GM19397 (cell line): ENCODE results near the gene LRRC28.
"Not testable (repeated sequence)": the region's sequence is repeated elsewhere in the genome, so short reads cannot be mapped to it uniquely, and the experiment has no call there.

ENCODE experiments used
- ATAC-seq: cut with Tn5 transposase; IDR thresholded peaks from one replicate; pipeline ENCODE4 v1.9.1; 2021; ENCODE audit warnings: mild to moderate bottlenecking, moderate library complexity; ENCODE audit not compliant: unreplicated experiment

LRRC28 gene

DNA sequence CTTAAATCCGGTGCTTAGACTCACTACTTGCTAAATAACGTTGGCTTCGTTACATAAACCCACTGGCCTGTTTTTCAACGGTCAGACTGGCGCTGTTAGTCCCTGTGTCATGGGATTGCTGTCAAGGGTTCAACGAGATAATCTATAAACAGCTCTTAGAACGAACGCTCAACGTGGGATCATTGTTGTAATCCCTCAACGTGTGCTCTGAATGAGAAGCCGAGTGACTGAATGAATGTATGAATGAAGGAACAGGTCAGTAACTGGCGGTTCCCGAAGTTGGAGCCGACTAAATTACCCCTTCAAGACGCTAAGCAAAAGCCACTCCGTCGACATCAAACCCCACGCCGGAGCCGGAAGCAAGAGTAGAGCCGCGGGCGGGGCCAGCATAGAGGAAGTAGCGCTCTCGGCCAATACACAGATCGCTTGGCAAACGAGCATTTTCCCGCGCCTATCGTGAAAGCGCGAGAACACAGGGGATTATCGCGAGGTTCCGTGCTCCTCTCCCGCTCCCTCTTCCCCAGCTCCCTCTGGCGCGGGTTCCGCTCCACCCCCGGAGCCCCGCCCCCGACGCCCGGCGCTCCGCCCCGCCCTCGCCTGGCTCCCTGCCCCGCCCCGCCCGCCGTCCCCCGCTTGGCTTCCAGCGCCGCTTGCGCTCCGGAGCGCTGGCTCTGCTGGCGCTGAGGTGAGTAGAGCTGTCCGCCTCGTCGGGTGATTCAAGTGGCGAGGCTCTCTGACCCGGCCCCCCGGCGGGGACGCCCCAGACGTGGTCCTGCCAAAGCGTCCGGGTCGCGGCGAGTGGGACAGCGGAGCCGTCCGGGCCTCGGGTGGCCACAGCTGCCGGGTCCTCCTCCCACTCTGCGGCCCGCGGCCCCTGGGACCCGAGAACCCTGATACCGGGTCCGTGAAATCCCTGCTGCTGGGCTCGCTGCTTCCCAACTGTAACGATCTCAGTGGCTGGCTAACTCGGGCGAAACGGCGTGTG, at the start of gene LRRC28:
LRRC28 (plus strand) TSS at position 625 of the 985 bp plus-strand sequence. CDS start 4,477 bp downstream, outside the sequence.
- peak; percentile 94 for ATAC-seq

DNA sequence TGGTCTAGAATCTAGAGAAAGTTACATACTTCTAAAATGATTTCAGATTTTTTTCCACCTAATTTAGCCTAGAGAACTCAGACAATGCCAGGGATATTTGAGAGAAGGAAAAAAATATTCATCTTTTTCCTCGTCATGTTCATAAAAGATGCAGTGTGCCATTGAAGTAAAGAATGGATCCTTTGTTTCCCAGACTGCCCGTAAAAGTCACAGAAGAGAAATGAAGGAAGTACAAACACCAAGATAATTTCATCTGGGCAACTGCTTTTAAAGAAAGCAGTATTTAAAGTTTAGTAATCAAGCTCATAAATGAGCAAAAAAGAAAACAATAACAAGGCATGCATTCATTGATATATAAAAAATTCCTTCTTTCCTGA, 49.1 kb upstream of the LRRC28 start:
- no peak for ATAC-seq

DNA sequence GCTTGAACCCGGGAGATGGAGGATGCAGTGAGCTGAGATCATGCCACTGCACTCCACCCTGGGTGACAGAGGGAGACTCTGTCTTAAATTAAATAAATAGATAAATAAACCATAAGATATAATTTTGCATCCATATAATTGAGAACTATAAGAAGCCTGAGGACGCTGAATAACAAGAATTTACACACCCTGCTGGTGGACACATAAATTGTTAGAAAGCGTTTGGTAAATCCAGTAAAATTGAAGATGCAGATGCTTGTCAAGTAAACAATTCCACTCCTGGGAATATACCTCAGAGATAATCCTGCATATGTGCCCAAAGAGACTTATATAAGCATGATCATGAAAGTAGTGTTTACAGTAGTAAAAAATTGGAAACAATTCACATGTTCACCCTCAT, 43.6 kb upstream of the LRRC28 start:
- ATAC-seq: no peak

DNA sequence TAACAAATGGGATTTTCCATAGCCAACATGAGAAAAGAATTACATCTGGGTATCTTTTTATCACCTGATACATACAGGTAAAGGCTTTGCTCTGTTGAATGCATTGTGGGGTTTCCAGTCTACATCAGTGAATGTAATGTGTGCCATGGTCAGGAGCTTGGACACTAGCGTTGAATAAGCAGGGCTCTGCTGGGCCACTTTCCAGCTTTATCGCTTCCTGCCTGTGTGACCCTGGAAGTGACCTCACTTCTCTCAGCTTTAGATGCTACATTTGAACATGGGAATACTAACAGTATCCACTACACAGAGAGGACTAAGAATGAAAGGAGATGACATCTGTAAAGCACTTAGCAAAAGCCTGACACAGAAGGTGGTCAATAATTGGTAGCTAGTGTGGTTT, 42.0 kb upstream of the LRRC28 start:
- ATAC-seq: no peak

DNA sequence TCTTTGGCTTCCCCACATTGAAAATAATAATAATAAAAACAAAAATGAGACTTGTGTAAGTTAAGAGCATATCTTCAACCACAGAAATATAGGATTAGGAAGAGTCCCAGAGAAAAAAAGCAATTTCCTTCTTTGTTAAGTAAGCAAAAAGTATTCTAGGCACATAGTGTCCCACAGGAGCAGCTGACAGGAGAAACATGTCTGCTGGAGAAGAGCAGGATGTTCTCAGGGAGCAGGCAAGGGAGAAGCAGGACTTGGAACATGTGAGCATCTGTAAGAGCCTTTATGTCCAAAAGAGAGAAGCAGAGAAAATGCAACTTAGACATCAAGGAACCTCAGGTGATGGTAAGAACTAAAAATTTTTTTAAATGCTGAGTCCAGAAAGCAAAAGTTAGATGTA, 40.9 kb upstream of the LRRC28 start:
- ATAC-seq: no peak

DNA sequence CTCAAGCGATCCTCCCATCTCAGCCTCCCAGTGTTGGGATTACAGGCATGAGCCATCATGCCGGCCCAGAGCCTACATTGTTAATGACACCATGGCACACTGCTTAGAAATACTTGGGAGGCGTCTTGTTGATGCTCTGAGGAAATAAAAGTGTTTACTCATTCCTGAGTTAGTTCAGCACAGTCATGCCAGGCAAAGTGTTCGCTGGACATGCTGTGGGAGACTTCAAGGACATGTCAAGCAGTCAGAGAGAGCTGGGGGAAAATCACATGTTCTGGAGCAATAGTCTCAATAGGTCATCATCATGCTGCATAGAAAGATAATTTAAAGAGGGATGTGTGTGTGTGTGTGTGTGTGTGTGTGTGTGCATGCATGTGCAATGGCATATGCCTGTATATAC, 39.4 kb upstream of the LRRC28 start:
- no peak for ATAC-seq

DNA sequence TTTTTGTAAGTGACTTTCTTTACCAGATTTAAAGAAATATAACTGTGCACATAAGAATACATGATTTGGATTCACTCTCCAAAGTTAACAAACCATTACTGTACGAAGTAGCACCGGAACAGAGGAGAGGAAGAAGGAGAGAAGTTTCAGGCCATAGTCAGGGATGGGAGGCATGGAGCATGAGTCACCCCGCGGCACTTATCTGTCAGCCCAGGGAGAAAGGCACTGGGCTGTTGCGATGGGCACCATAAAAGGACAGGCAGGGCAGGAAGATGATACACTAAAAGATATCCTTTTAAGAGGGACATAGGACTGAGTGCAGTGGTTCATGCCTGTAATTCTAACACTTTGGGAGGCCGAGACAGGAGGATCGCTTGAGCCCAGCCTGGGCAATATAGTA, 38.9 kb upstream of the LRRC28 start:
- ATAC-seq: no peak

DNA sequence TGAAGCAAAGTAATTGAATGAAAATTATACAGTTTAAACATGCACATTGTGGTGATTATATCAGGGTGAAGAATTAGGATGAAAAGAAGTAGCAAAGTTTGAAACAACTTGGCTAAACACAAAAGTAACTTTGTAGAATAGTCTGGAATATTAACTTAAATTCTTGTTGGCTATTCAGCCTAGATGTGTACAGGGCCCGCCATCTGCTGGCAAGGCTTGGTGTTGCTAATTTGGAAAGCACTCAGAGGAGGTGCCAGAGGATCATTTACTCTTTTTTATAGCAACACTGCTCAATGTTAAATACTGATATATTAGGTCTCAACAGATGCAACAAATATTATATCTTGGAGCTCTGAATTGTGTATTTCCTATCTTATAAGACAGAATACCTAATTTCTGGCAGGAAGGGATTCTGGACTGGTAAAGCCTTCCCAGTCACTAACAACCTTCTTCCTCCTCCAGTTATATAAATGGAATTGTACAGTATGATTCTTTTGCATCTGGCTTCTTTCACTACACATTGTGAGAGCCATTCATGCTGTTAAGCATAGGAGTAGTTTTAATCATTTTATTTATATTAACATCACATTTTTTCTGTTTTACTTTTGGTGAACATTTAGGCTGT, 38.0 kb upstream of the LRRC28 start:
- no peak for ATAC-seq

DNA sequence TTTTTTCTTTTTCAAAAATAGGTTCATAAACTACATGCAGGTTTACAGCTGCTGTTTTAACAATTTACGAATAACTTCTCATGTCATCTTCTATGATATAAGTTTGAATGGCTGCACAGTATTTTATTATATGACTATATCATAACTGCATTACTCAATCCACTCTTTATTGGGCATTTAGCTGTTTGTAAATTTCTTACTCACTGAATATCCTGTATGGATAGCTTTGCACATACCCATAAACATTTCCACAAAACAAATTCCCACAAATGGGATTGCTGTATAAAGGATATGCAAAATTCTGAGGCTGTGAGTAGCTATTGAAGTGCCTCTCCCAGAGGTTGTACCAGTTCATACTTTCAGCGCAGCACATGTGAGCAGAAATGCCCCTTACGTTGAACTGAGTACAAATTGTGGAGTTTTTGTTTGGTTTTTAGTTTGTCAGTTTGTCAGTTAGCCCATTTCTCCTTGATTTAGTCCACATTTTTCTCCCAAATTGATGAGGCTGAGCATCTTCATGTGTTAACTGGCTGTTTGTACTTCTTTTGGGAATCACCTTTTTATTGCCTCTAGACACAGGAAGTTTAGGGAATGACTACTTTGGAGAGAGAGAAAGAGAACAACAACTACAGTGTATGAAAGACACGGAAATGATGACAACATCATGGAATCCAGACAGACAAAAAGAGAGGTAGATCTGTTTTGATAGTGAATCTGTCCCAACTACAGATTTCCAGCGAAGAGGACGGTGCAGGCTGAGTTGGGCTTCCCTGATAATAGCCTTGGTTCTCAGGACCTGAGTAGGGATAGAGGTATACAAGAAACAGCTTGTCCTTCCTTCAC, 26.7 kb upstream of the LRRC28 start:
- no peak for ATAC-seq

DNA sequence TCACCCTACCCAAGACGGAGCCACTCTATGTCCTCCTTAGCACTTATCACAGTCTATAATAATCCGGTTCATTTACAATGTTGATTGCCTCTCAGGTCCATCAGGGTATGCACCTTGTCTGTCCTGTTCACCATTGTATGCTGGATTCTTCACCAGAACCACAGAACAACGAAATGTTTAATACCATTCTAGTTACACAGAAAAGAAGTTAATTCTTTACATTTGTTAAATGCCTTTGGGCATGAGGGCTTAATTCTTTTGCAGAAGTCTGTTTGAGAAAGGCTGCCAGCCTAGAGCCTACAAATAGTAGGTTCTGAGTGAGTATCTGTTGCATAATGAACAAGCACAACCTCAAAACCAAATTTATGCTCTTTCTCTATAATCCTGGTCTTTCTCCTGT, 24.5 kb upstream of the LRRC28 start:
- no peak for ATAC-seq

DNA sequence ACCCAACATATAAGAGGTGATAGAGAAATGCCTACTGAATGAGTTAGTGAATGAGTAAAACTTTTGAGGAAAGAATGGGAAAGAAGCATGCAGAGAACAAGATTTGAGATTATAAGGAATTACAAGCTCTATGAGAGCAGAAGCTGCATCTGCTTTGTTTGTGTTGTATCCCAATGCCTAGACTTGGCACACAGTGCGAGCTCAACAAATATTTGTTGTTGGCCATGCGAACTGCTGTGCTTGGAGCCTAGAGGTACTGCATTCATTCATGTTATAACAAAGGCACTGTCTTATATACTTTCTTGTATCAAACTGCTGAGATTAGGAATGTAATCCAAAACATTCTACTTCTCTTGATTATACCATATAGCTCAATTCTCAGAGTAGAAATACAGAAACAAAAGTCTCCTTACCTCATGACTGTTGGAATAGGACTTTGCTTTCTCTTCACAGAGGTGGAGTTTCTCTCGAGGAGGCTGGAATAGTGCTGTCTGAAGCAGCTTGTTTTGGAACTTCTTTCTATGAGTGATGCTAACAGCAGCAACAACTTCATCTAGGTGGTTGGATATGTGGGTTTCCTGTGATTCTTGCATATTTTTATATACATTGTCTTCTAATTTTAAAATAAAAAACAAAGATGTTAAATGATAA, 23.0 kb upstream of the LRRC28 start:
- no peak for ATAC-seq

DNA sequence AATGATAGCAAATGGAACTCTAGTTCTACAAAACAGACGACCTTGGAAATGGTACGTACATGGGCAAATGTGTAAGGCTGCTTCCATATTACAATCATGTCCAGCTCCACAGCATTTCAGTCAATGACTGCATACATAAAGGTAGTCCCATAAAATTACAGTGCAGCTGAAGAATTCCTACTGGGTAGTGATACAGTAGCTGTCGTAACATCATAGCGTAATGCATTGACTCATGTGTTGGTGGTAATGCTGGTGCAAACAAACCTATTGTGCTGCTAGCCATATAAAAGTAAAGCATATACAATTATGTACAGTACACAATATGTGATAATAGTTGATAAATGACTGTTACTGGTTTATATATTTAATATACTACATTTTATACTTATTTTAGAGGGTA, 20.4 kb upstream of the LRRC28 start:
- no peak for ATAC-seq

DNA sequence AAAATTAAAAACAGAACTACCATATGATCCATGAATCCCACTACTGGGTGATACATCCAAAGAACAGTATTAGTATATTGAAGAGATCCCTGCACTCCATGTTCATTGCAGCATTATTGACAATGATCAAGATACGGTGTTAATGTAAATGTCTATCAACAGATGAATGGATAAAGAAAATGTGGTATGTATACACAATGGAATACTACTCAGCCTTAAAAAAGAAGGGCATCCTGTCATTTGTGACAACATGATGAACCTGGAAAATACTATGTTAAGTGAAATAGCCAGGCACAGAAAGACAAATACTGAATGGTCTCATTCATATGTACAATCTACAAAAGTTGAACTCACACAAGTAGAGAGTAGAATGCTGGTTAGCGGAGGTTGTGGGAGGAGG, 18.5 kb upstream of the LRRC28 start:
- ATAC-seq: no peak

DNA sequence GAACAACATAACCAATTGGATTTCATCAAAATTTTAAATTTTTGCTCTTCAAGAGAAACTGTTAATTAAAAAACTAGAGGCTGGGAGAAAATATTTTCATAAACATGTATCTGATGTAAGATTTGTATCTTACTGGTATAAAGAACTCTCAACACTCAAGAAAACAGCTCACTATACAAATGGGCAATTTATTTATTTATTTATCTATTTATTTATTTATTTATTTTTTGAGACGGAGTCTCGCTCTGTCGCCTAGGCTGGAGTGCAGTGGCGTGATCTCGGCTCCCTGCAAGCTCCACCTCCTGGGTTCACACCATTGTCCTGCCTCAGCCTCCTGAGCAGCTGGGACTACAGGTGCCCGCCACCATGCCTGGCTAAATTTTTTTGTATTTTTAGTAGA, 17.1 kb upstream of the LRRC28 start:
- not testable (repeated sequence) for ATAC-seq

DNA sequence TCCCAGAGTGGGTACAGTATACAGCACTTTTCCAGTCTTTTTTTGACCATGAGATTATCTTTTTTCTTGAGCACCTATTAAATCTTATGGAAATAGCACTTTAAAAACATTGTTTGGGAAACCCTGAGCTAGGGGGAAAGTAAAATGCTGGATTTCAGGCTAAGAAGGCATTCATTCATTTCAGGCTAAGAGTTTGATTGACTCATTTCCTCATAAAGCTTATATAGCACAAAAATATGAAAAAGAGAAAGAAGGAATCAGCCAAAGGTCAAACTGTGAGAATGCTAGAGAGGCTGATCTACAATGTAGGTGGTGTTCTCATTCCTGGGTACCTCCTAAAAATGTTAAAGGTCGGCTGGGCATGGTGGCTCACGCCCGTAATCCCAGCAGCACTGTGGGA, 12.4 kb upstream of the LRRC28 start:
- no peak for ATAC-seq

DNA sequence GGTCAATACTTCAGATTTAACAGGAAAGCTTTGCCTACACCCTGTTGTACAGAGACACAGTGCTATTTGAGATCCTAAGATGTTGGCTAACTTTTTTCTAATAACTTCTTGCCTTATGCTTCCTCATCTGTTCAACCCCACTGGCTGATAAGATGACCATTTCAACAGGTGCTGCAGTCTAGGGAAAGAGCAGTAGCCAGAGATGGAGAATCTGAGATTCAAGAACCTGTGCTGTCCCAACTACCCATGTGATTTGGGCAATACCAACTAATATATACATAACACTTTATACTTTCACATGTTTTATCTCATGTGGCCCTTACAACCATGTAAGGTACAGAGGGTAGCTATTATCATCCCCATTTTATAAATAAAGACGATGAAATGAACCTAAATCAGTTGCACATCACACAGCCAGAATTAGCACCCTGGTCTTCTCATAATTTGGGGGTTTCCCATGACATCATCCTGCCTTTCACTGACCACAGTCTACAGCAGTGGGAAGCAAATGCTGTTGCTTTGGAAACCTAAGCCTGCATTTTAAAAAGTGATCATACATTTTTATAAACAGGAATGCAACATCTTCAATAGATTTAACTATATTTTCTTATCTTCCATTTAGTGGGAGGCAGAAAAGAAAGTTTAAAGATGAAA, 11.6 kb upstream of the LRRC28 start:
- peak; percentile 88 for ATAC-seq

DNA sequence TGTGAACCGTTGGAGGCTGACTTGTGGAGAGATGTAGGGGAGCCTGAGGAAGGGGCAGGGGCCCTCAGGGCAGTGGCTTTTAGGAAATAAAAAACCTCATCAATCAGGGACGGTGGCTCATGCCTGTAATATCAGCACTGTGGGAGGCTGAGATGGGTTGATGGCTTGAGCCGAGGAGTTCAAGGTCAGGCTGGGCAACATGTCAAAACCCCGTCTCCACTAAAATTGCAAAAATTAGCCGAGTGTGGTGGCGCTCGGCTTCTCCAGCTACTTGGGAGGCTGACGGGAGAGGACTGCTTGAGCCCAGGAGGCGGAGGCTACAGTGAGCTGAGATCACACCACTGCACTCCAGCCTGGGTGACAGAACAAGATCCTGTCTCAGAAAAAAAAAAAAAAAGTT, 9.5 kb upstream of the LRRC28 start:
- ATAC-seq: no peak

DNA sequence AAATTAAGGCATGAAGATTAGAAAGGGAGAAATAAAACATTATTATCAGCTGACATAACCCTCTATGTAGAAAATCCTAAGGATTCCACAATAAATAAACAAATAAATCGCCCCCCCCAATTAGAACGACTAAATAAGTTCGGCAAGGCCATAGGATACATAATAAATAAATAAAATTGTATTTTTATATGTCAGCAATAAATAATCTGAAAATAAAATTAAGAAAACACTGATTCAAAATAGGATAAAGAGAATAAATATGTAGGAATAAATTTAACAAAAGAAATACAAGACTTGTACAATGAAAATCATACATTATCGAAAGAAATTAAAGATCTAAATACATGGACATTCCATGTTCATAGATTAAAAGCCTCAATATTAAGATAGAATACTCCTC, 7.0 kb upstream of the LRRC28 start:
- ATAC-seq: no peak

DNA sequence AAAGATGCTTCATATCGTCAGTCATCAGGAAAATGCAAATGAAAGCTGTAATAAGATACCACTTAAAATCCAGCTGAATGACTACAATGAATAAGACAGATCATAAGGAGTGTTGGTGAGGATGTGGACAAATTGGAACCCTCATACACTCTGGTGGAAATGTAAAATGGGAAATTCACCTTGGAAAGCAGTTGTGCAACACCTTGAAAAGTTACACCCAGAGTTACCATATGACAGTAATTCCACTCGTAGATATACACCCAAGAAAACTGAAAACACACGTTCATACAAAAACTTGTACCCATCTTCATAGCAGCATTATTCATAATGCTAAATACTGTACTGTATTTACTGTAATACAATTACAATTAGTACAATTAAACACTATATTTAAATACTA, 4.2 kb upstream of the LRRC28 start:
- ATAC-seq: no peak

DNA sequence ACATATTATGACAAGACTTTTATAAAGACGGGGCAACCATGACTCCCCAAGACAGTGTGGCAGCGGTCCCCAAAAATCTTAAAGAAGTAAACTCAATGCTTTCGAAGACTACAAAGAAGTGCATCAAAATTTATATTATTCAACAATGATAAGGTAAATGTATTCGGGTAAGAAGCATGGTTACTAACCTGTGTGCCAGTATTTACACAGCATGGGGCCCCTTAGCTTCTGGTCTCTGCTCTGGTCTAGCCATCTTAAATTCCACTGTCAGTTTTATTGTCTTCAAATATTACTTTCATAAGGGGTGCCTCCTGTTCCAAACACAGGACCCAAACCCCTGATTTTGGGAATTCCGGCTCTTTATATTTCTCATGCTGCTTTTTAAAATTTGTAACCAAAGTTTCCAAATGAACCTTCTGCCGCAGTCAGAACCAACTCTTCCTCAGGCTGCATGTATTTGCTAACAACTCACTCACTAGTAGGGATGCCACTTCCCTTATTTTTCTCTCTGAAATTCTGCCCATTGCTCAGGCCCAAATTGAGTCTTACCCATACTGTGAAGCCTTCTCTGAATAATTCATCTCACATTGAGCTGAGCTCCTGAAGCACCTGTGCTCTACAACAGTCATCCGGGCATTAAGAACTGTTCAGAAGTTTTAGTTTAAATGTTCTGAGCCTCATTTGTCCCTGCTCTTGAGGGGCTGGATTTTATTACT, 3.1 kb upstream of the LRRC28 start:
- no peak for ATAC-seq
